ENCODE results near the gene MYL12B.
A peak's percentile ranks its signal among the peaks of the same experiment; 100 is the strongest.

MYL12B gene

DNA sequence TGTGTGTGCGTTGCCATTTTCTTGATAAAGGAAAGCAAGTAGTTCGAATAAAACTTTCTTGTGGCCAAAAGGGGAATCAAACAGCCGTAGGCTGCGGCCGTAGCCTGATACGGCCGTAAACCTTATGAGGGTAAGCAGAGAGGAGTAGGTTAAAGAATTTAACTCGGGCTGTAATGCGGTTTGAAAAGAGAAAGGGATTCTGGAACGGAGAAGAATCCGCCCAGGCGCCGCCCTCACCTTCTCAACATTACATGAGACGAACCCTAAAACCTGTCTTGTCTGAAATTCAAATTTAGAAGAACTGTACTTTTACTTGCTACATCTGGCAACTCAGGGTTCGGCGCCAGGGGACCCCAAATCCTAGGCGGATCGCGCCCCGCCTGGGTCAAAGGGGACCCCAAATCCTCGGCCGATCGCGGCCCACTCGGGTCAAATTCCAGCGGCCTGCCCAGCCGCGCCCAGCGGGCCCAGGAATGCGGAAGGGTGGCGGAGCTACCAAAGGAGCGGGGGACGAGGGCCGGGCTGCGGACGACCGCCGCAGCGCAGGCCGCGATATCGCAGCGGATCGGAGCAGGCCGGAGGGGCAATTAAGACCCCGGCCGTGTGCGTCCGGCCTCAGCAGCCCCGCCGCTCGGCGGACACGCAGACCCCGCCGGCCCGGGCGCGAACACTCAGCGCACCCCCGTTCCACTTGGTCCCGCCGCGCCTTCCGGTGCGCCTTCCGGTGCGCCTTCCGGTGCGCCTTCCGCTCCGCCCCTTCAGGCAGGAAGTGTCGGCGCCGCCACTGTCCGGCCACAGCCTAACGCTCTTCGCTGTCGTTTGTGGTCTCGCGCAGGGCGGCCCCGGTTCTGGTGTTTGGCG, at the start of gene MYL12B:
MYL12B (plus strand) TSS at position 761 of the 861 bp plus-strand sequence. CDS start 10,766 bp downstream, outside the sequence.
- peak within 1 kb of the TSS; percentile 69 to 95 for H3K4me3 ChIP-seq (ENCODE audit: low read depth in 1 of 2, low read length in 2 of 2)
- H3K4me2 ChIP-seq (ENCODE audit: insufficient read depth, low read length), result peak within 1 kb of the TSS; percentile 76
- peaks cover 55% of the 10 kb centered on the region for H3K4me1 ChIP-seq (ENCODE audit: insufficient read depth, low read length)
- H3K36me3 ChIP-seq (ENCODE audit: insufficient read depth, low read length), result peaks cover 27% of the 10 kb centered on the region
- H3K9me3 ChIP-seq (ENCODE audit: insufficient read depth, low read length, severe bottlenecking), result no peaks in the 10 kb centered on the region
- H2AFZ ChIP-seq (ENCODE audit: low read depth, low read length), result peak within 1 kb of the TSS; percentile 87
- peaks cover 39% of the 10 kb centered on the region for H4K20me1 ChIP-seq (ENCODE audit: insufficient read depth, low read length)
- peaks cover 67% of the 10 kb centered on the region for H3K79me2 ChIP-seq (ENCODE audit: insufficient read depth, low read length)
- peak; percentile 77 for DNase-seq
- ATAC-seq (ENCODE audit: insufficient read depth, low read depth), result peak; percentile 84
- H3K9ac ChIP-seq (ENCODE audit: low read depth, low read length), result peak within 1 kb of the TSS; percentile 93
- TF ChIP-seq EZH2 (IDR thresholded peaks at IDR 0.05; ENCODE audit: borderline replicate concordance, low read depth, low read length, severe bottlenecking) (no peak), CTCF (IDR thresholded peaks at IDR 0.05; ENCODE audit: borderline replicate concordance, extremely low read depth, low read length, poor library complexity, severe bottlenecking) (no peak)
- H3K27ac ChIP-seq (ENCODE audit: low read length), result peak within 1 kb of the TSS; percentile 92
- no peaks in the 10 kb centered on the region for H3K27me3 ChIP-seq (ENCODE audit: insufficient read depth, low read length, poor library complexity)

GRCh38 chr18:3212657-3213056, 49.3 kb upstream of the MYL12B start:
- no peak for TF ChIP-seq CTCF (IDR thresholded peaks at IDR 0.05; ENCODE audit: borderline replicate concordance, extremely low read depth, low read length, poor library complexity, severe bottlenecking)
- Histone ChIP-seq H3K79me2 (ENCODE audit: insufficient read depth, low read length) (no peaks in the 10 kb centered on the region), H3K9ac (ENCODE audit: low read depth, low read length) (no peak overlapping the region), H4K20me1 (ENCODE audit: insufficient read depth, low read length) (no peaks in the 10 kb centered on the region), H3K4me3 (ENCODE audit: low read depth in 1 of 2, low read length in 2 of 2) (no peak overlapping the region), H3K27me3 (ENCODE audit: insufficient read depth, low read length, poor library complexity) (no peaks in the 10 kb centered on the region), H3K4me2 (ENCODE audit: insufficient read depth, low read length) (no peak overlapping the region), H3K27ac (ENCODE audit: low read length) (peak overlapping the region; percentile 63), H2AFZ (ENCODE audit: low read depth, low read length) (peak overlapping the region; percentile 76), H3K9me3 (ENCODE audit: insufficient read depth, low read length, severe bottlenecking) (no peaks in the 10 kb centered on the region), H3K4me1 (ENCODE audit: insufficient read depth, low read length) (peaks cover 17% of the 10 kb centered on the region), H3K36me3 (ENCODE audit: insufficient read depth, low read length) (no peaks in the 10 kb centered on the region)
- ATAC-seq (ENCODE audit: insufficient read depth, low read depth), result no peak
- no peak for DNase-seq

DNA sequence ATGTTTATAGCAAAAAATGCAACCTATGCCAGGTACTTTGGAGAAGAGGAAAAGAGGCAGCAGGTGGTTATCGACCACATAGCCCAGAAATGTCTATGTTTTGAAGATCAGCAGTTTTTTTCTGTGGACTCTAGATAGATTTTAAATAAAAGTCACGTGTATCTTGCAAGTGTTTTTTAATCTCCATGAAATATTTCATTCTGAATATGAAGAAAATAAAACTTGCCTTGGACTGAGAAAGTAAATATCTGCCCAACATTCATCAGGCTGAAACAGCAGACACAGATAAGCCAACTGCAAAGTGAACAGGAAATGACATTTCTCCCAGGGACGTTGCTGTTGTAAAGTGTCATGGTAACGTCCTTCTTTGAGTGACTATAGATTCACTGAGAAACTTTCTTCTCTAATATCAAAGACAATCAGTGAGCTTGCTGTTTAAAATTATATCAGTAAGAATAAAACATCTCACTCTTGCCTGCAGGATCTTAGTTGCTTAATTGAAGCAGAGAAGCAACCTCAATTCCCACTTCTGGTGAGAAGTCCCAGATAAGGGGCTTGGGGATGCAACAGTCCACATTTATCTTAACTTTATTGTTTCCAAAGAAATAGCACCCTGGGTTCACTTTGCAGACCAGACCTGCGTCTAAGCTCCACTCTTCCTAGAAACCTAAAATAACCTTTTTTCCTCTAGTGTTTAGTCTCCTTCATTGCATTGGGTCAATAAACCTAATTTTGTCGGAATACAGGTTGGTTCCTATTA, 48.5 kb upstream of the MYL12B start:
- Histone ChIP-seq H3K4me2 (ENCODE audit: insufficient read depth, low read length) (peak overlapping the region; percentile 55), H3K27ac (ENCODE audit: low read length) (peak overlapping the region; percentile 63), H3K4me3 (ENCODE audit: low read depth in 1 of 2, low read length in 2 of 2) (no peak overlapping the region), H3K9me3 (ENCODE audit: insufficient read depth, low read length, severe bottlenecking) (no peaks in the 10 kb centered on the region), H2AFZ (ENCODE audit: low read depth, low read length) (peak overlapping the region; percentile 76), H4K20me1 (ENCODE audit: insufficient read depth, low read length) (no peaks in the 10 kb centered on the region), H3K27me3 (ENCODE audit: insufficient read depth, low read length, poor library complexity) (no peaks in the 10 kb centered on the region), H3K36me3 (ENCODE audit: insufficient read depth, low read length) (no peaks in the 10 kb centered on the region), H3K79me2 (ENCODE audit: insufficient read depth, low read length) (no peaks in the 10 kb centered on the region), H3K9ac (ENCODE audit: low read depth, low read length) (peak overlapping the region; percentile 21), H3K4me1 (ENCODE audit: insufficient read depth, low read length) (peaks cover 17% of the 10 kb centered on the region)
- DNase-seq (peak; percentile 44), ATAC-seq (ENCODE audit: insufficient read depth, low read depth) (peak; percentile 98)
- TF ChIP-seq EZH2 (IDR thresholded peaks at IDR 0.05; ENCODE audit: borderline replicate concordance, low read depth, low read length, severe bottlenecking), result no peak
- no peak for TF ChIP-seq CTCF (IDR thresholded peaks at IDR 0.05; ENCODE audit: borderline replicate concordance, extremely low read depth, low read length, poor library complexity, severe bottlenecking)
